SK-N-SH treated with all-trans-retinoic acid at 6 μM for 48 hours (cell line): ENCODE results near the gene FAM20A.

Experiments used
- ATAC-seq: fragments of 200-7000 bp; cut with Tn5 transposase; 3 replicates; pipeline ENCODE4 v1.9.1; 2020; ENCODE audit warnings: mild to moderate bottlenecking, moderate library complexity
- ARNTL ChIP-seq: fragments of 450-650 bp; formaldehyde crosslinking; IDR thresholded peaks from 2 replicates; pipeline ENCODE4 v1.5.0; 2020; ENCODE audit warnings: low read depth, mild to moderate bottlenecking, moderate library complexity, borderline replicate concordance
- BACH2 ChIP-seq: fragments of 250-450 bp; sonication (Bioruptor Pico); IDR thresholded peaks from 2 replicates; pipeline ENCODE4 v1.9.0; 2021; ENCODE audit warnings: mild to moderate bottlenecking, borderline replicate concordance
- CSDC2 ChIP-seq: fragments of 250-450 bp; sonication (Bioruptor Pico); IDR thresholded peaks from 2 replicates; pipeline ENCODE4 v1.5.0; 2020; ENCODE audit warnings: mild to moderate bottlenecking, moderate library complexity
- ESRRG ChIP-seq: fragments of 250-450 bp; sonication (Bioruptor Pico); IDR thresholded peaks from 2 replicates; pipeline ENCODE4 v1.6.1; 2021; ENCODE audit warnings: mild to moderate bottlenecking
- ISL1 ChIP-seq: fragments of 250-450 bp; sonication (Bioruptor Pico); IDR thresholded peaks from 2 replicates; pipeline ENCODE4 v2.1.2; 2022; ENCODE audit warnings: mild to moderate bottlenecking, moderate library complexity
- OSR1 ChIP-seq: fragments of 250-450 bp; sonication (Bioruptor Pico); IDR thresholded peaks from 2 replicates; pipeline ENCODE4 v1.8.0; 2022; ENCODE audit warnings: moderate library complexity, mild to moderate bottlenecking, inconsistent platforms
- PPARA ChIP-seq: fragments of 250-450 bp; sonication (Bioruptor Pico); IDR thresholded peaks from 2 replicates; pipeline ENCODE4 v1.5.0; 2020; ENCODE audit warnings: mild to moderate bottlenecking, borderline replicate concordance
- RARB ChIP-seq: fragments of 250-450 bp; sonication (Bioruptor Pico); IDR thresholded peaks from 2 replicates; pipeline ENCODE4 v1.8.0; 2021; ENCODE audit warnings: mild to moderate bottlenecking, moderate library complexity
- SNAI2 ChIP-seq: fragments of 250-450 bp; sonication (Bioruptor Pico); IDR thresholded peaks from 2 replicates; pipeline ENCODE4 v1.5.0; 2020; ENCODE audit warnings: mild to moderate bottlenecking, moderate library complexity
- TCF4 ChIP-seq: fragments of 250-450 bp; sonication (Bioruptor Pico); IDR thresholded peaks from 2 replicates; pipeline ENCODE4 v1.8.0; 2021; ENCODE audit warnings: mild to moderate bottlenecking, moderate library complexity, borderline replicate concordance
- ZC3H10 ChIP-seq: fragments of 250-450 bp; sonication (Bioruptor Pico); IDR thresholded peaks from 2 replicates; pipeline ENCODE4 v1.5.1; 2021; ENCODE audit warnings: mild to moderate bottlenecking, moderate library complexity
- ZNF565 ChIP-seq: fragments of 450-650 bp; formaldehyde crosslinking; conservative IDR thresholded peaks from 2 replicates; pipeline ENCODE4 v1.5.0; 2020; ENCODE audit warnings: low read depth, mild to moderate bottlenecking, moderate library complexity
- ZNF70 ChIP-seq: fragments of 450-650 bp; formaldehyde crosslinking; IDR thresholded peaks from 2 replicates; pipeline ENCODE4 v1.5.0; 2020; ENCODE audit warnings: mild to moderate bottlenecking, moderate library complexity
- ZNF8 ChIP-seq: fragments of 450-650 bp; formaldehyde crosslinking; IDR thresholded peaks from 2 replicates; pipeline ENCODE4 v1.5.0; 2020; ENCODE audit warnings: mild to moderate bottlenecking, moderate library complexity
- TF ChIP-seq, protein P1 (sequence below): fragments of 250-450 bp; sonication (Bioruptor Pico); IDR thresholded peaks from 2 replicates; pipeline ENCODE4 v1.5.0; 2020; ENCODE audit warnings: mild to moderate bottlenecking, moderate library complexity
- TF ChIP-seq, protein P2 (sequence below): fragments of 250-450 bp; sonication (Bioruptor Pico); IDR thresholded peaks from 2 replicates; pipeline ENCODE4 v1.8.0; 2021; ENCODE audit warnings: low read depth, mild to moderate bottlenecking, moderate library complexity, borderline replicate concordance
- TF ChIP-seq, protein P3 (sequence below): fragments of 250-450 bp; sonication (Bioruptor Pico); IDR thresholded peaks from 2 replicates; pipeline ENCODE4 v1.5.1; 2021; ENCODE audit warnings: mild to moderate bottlenecking, moderate library complexity
- TF ChIP-seq, protein P4 (sequence below): fragments of 250-450 bp; sonication (Bioruptor Pico); IDR thresholded peaks from 2 replicates; pipeline ENCODE4 v1.8.0; 2020; ENCODE audit warnings: mild to moderate bottlenecking, moderate library complexity, borderline replicate concordance
- TF ChIP-seq, protein P5 (sequence below): fragments of 250-450 bp; sonication (Bioruptor Pico); IDR thresholded peaks from 2 replicates; pipeline ENCODE4 v1.5.1; 2020; ENCODE audit warnings: low read depth, mild to moderate bottlenecking, moderate library complexity

The FAM20A gene

DNA sequence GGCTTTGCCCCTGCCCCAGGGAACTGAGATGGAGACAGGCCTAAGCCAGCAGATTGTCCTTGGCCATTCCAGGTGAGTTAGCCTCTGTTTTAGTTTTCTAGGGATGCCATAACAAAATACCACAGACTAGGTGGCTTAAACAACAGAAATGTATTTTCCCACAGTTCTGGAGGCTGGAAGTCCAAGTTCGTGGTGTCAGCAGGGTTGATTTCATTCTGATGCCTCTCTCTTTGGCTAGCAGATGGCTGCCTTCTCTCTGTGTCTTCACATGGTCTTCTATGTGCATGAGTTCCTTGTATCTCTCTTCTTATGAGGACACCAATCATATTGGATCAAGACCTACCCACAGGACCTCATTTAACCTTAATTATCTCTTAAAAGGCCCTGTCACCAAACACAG lies 12.8 kb downstream of the FAM20A start (continued):
- TF ChIP-seq ZNF8 (CRISPR knock-in tag) (no peak), ESRRG (no peak), ZNF70 (CRISPR knock-in tag) (no peak), ZC3H10 (CRISPR knock-in tag) (no peak)

DNA sequence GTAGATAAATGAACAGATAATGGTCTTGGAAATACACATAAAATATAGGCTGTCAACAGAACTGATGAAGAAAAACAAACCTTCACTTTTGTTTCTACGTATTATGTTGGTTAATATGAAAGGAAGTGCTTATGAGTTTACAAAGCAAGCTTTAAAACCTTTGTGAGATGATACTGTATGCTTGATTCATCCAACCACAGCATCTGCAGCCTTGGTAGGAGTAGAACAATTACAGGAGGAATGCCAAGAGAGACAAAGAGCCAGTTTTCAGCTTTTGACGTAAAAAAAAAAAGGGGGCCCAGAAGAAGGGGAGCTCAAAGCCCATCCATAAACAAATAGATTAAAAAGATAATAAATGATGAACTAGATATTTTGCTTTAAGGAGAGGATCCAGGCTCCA lies 13.3 kb downstream of the FAM20A start:
- TF ChIP-seq TCF4 (CRISPR knock-in tag) = no peak
- TF ChIP-seq ESRRG = no peak
- no peak for TF ChIP-seq BACH2 (CRISPR knock-in tag)
- no peak for TF ChIP-seq ZNF565 (CRISPR knock-in tag)
- TF ChIP-seq PPARA (CRISPR knock-in tag) = no peak
- TF ChIP-seq, protein P1, sequence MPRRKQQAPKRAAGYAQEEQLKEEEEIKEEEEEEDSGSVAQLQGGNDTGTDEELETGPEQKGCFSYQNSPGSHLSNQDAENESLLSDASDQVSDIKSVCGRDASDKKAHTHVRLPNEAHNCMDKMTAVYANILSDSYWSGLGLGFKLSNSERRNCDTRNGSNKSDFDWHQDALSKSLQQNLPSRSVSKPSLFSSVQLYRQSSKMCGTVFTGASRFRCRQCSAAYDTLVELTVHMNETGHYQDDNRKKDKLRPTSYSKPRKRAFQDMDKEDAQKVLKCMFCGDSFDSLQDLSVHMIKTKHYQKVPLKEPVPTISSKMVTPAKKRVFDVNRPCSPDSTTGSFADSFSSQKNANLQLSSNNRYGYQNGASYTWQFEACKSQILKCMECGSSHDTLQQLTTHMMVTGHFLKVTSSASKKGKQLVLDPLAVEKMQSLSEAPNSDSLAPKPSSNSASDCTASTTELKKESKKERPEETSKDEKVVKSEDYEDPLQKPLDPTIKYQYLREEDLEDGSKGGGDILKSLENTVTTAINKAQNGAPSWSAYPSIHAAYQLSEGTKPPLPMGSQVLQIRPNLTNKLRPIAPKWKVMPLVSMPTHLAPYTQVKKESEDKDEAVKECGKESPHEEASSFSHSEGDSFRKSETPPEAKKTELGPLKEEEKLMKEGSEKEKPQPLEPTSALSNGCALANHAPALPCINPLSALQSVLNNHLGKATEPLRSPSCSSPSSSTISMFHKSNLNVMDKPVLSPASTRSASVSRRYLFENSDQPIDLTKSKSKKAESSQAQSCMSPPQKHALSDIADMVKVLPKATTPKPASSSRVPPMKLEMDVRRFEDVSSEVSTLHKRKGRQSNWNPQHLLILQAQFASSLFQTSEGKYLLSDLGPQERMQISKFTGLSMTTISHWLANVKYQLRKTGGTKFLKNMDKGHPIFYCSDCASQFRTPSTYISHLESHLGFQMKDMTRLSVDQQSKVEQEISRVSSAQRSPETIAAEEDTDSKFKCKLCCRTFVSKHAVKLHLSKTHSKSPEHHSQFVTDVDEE (CRISPR knock-in tag) = no peak
- no peak for TF ChIP-seq ZC3H10 (CRISPR knock-in tag)
- no peak for TF ChIP-seq ARNTL (CRISPR knock-in tag)
- no peak for TF ChIP-seq ISL1 (CRISPR knock-in tag)
- TF ChIP-seq, protein P2, sequence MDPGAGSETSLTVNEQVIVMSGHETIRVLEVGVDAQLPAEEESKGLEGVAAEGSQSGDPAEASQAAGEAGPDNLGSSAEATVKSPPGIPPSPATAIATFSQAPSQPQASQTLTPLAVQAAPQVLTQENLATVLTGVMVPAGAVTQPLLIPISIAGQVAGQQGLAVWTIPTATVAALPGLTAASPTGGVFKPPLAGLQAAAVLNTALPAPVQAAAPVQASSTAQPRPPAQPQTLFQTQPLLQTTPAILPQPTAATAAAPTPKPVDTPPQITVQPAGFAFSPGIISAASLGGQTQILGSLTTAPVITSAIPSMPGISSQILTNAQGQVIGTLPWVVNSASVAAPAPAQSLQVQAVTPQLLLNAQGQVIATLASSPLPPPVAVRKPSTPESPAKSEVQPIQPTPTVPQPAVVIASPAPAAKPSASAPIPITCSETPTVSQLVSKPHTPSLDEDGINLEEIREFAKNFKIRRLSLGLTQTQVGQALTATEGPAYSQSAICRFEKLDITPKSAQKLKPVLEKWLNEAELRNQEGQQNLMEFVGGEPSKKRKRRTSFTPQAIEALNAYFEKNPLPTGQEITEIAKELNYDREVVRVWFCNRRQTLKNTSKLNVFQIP (CRISPR knock-in tag) = no peak
- TF ChIP-seq, protein P3, sequence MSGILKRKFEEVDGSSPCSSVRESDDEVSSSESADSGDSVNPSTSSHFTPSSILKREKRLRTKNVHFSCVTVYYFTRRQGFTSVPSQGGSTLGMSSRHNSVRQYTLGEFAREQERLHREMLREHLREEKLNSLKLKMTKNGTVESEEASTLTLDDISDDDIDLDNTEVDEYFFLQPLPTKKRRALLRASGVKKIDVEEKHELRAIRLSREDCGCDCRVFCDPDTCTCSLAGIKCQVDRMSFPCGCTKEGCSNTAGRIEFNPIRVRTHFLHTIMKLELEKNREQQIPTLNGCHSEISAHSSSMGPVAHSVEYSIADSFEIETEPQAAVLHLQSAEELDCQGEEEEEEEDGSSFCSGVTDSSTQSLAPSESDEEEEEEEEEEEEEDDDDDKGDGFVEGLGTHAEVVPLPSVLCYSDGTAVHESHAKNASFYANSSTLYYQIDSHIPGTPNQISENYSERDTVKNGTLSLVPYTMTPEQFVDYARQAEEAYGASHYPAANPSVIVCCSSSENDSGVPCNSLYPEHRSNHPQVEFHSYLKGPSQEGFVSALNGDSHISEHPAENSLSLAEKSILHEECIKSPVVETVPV (CRISPR knock-in tag) = no peak
- TF ChIP-seq ZNF8 (CRISPR knock-in tag) = no peak
- TF ChIP-seq, protein P4, sequence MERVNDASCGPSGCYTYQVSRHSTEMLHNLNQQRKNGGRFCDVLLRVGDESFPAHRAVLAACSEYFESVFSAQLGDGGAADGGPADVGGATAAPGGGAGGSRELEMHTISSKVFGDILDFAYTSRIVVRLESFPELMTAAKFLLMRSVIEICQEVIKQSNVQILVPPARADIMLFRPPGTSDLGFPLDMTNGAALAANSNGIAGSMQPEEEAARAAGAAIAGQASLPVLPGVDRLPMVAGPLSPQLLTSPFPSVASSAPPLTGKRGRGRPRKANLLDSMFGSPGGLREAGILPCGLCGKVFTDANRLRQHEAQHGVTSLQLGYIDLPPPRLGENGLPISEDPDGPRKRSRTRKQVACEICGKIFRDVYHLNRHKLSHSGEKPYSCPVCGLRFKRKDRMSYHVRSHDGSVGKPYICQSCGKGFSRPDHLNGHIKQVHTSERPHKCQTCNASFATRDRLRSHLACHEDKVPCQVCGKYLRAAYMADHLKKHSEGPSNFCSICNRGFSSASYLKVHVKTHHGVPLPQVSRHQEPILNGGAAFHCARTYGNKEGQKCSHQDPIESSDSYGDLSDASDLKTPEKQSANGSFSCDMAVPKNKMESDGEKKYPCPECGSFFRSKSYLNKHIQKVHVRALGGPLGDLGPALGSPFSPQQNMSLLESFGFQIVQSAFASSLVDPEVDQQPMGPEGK (CRISPR knock-in tag) = no peak
- no peak for TF ChIP-seq CSDC2 (CRISPR knock-in tag)
- TF ChIP-seq, all 23 proteins: peak for 0
- no peak for ATAC-seq

DNA sequence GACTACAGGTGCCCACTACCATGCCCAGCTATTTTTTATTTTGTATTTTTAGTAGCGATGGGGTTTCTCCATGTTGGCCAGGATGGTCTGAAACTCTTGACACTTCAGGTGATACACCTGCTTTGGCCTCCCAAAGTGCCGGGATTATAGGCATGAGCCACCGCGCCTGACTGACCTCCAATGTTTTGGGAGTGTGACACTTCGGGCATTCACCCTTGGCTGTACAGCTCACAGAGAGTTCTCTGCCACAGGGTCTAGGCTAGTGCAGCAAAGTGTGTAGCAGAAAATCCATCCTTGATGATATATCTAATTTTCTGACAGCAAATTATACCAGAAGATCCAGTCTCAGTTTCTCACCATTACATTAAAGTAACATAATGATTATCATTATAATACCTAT lies 14.1 kb downstream of the FAM20A start:
- no peak for ATAC-seq
- TF ChIP-seq, protein P3 (CRISPR knock-in tag) = no peak
- TF ChIP-seq ZC3H10 (CRISPR knock-in tag) = no peak
- TF ChIP-seq, protein P1 (CRISPR knock-in tag) = no peak
- no peak for TF ChIP-seq OSR1 (CRISPR knock-in tag)
- no peak for TF ChIP-seq SNAI2
- TF ChIP-seq, protein P2 (CRISPR knock-in tag) = no peak
- no peak for TF ChIP-seq ESRRG
- no peak for TF ChIP-seq BACH2 (CRISPR knock-in tag)
- TF ChIP-seq, protein P5, sequence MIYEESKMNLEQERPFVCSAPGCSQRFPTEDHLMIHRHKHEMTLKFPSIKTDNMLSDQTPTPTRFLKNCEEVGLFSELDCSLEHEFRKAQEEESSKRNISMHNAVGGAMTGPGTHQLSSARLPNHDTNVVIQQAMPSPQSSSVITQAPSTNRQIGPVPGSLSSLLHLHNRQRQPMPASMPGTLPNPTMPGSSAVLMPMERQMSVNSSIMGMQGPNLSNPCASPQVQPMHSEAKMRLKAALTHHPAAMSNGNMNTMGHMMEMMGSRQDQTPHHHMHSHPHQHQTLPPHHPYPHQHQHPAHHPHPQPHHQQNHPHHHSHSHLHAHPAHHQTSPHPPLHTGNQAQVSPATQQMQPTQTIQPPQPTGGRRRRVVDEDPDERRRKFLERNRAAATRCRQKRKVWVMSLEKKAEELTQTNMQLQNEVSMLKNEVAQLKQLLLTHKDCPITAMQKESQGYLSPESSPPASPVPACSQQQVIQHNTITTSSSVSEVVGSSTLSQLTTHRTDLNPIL (CRISPR knock-in tag) = no peak
- no peak for TF ChIP-seq RARB
- TF ChIP-seq ARNTL (CRISPR knock-in tag) = no peak
- no peak for TF ChIP-seq PPARA (CRISPR knock-in tag)
